GM21619 (cell line): ENCODE measurements around the gene CNN3.

Experiments used
- ATAC-seq: cut with Tn5 transposase; IDR thresholded peaks from one replicate; pipeline ENCODE4 v1.9.1; 2021; ENCODE audit not compliant: unreplicated experiment

CNN3 gene

GRCh38 chr1:94925004-94925403, 1.9 kb downstream of the CNN3 start:
- no peak for ATAC-seq

GRCh38 chr1:94922761-94923331, 4.1 kb downstream of the CNN3 start:
- no peak for ATAC-seq

- ATAC-seq, result no peak
Measured at GRCh38 chr1:94921977-94922376, 4.9 kb downstream of the CNN3 start.

GRCh38 chr1:94920061-94920460, 6.8 kb downstream of the CNN3 start:
- no peak for ATAC-seq

GRCh38 chr1:94919241-94920030, 7.5 kb downstream of the CNN3 start:
- ATAC-seq, result no peak

GRCh38 chr1:94917251-94917650, 9.7 kb downstream of the CNN3 start:
- ATAC-seq, result no peak

- no peak for ATAC-seq
Measured at GRCh38 chr1:94912263-94913184, 14.4 kb downstream of the CNN3 start.

GRCh38 chr1:94909486-94909885, 17.4 kb downstream of the CNN3 start:
- no peak for ATAC-seq

- ATAC-seq, result no peak
Measured at GRCh38 chr1:94908965-94909364, 17.9 kb downstream of the CNN3 start.

- ATAC-seq, result no peak
Measured at GRCh38 chr1:94908190-94908589, 18.7 kb downstream of the CNN3 start.

- no peak for ATAC-seq
Measured at GRCh38 chr1:94907136-94907535, 19.8 kb downstream of the CNN3 start.

- ATAC-seq, result no peak
Measured at GRCh38 chr1:94906382-94906781, 20.5 kb downstream of the CNN3 start.

GRCh38 chr1:94905207-94905606, 21.7 kb downstream of the CNN3 start:
- ATAC-seq, result no peak

GRCh38 chr1:94903280-94904009, 23.5 kb downstream of the CNN3 start:
- ATAC-seq, result no peak

- no peak for ATAC-seq
Measured at GRCh38 chr1:94901841-94902240, 25.1 kb downstream of the CNN3 start.

- ATAC-seq, result no peak
Measured at GRCh38 chr1:94899756-94900155, 27.2 kb downstream of the CNN3 start.

GRCh38 chr1:94898491-94899385, 28.2 kb downstream of the CNN3 start:
- ATAC-seq, result no peak

- ATAC-seq, result no peak
Measured at GRCh38 chr1:94895518-94895917, 31.4 kb downstream of the CNN3 start.

- ATAC-seq, result no peak
Measured at GRCh38 chr1:94894630-94895029, 32.3 kb downstream of the CNN3 start.
